HepG2 (cell line): ENCODE measurements around the gene LEMD2. TPM values are rescaled to one million over a fixed set of nuclear protein-coding genes. Genes with fewer than 3 reads are reported as not detected.

Source experiments
- BORCS8-MEF2B ChIP-seq: sonication (generic); formaldehyde crosslinking; IDR thresholded peaks from 2 replicates; pipeline ENCODE4 v1.8.0; 2022; ENCODE audit warnings: mild to moderate bottlenecking, missing genetic modification reagents
- CCDC6 ChIP-seq: sonication (generic); formaldehyde crosslinking; IDR thresholded peaks from 2 replicates; pipeline ENCODE4 v1.8.1; 2022; ENCODE audit warnings: mild to moderate bottlenecking, missing genetic modification reagents, moderate library complexity
- LCORL ChIP-seq, 2 experiments: fragments of 450-650 bp in 1 of 2; sonication (generic) in 1 of 2; formaldehyde crosslinking in 1 of 2; IDR thresholded peaks; 2 replicates each; pipeline versions ENCODE4 v1.5.0 to v1.6.1; 2017 to 2020; ENCODE audit warnings: antibody characterized with exemption in 1 of 2, missing genetic modification reagents in 1 of 2
- MXI1 ChIP-seq: IDR thresholded peaks from 3 replicates; pipeline ENCODE4 v1.6.1; 2012; ENCODE audit warnings: low read depth, low read length, inconsistent platforms, borderline replicate concordance
- NFYC ChIP-seq: IDR thresholded peaks from 2 replicates; pipeline ENCODE4 v1.6.1; 2016; ENCODE audit warnings: missing genetic modification reagents, missing compliant biosample characterization
- PHB2 ChIP-seq: fragments of 450-650 bp; IDR thresholded peaks from 2 replicates; pipeline ENCODE4 v1.6.1; 2018; ENCODE audit not compliant: partially characterized antibody
- POGZ ChIP-seq: sonication (generic); formaldehyde crosslinking; IDR thresholded peaks from 2 replicates; pipeline ENCODE4 v1.4.0; 2020; ENCODE audit warnings: mild to moderate bottlenecking, missing genetic modification reagents
- PRMT3 ChIP-seq: sonication (generic); formaldehyde crosslinking; IDR thresholded peaks from 2 replicates; pipeline ENCODE4 v1.8.1; 2022; ENCODE audit warnings: low read depth, mild to moderate bottlenecking, moderate library complexity, missing genetic modification reagents, borderline replicate concordance
- RARG ChIP-seq: sonication (generic); formaldehyde crosslinking; IDR thresholded peaks from 2 replicates; pipeline ENCODE4 v1.4.0; 2020; ENCODE audit warnings: low read depth, mild to moderate bottlenecking, missing genetic modification reagents
- RXRB ChIP-seq: IDR thresholded peaks from 2 replicates; pipeline ENCODE4 v1.6.1; 2016; ENCODE audit warnings: borderline replicate concordance, missing genetic modification reagents, missing compliant biosample characterization
- ZBTB20 ChIP-seq: sonication (generic); formaldehyde crosslinking; IDR thresholded peaks from 2 replicates; pipeline ENCODE4 v1.8.1; 2023; ENCODE audit warnings: missing genetic modification reagents, low read depth, mild to moderate bottlenecking, borderline replicate concordance
- ZBTB40 ChIP-seq, 2 experiments: fragments of 450-650 bp in 1 of 2; sonication (generic) in 1 of 2; formaldehyde crosslinking in 1 of 2; IDR thresholded peaks; 2 replicates each; pipeline versions ENCODE4 v1.6.1 to v1.8.0; 2016 to 2022; ENCODE audit warnings: antibody characterized with exemption in 1 of 2, mild to moderate bottlenecking in 1 of 2, missing genetic modification reagents in 1 of 2
- ZNF337 ChIP-seq: sonication (generic); formaldehyde crosslinking; IDR thresholded peaks from 2 replicates; pipeline ENCODE4 v1.5.1; 2020; ENCODE audit warnings: missing genetic modification reagents, low read depth, mild to moderate bottlenecking, borderline replicate concordance
- ZNF556 ChIP-seq: sonication (generic); formaldehyde crosslinking; IDR thresholded peaks from 2 replicates; pipeline ENCODE4 v1.4.0; 2020; ENCODE audit warnings: mild to moderate bottlenecking, missing genetic modification reagents, borderline replicate concordance
- ZNF580 ChIP-seq: IDR thresholded peaks from 2 replicates; pipeline ENCODE4 v1.6.1; 2016; ENCODE audit warnings: low read depth, borderline replicate concordance
- ZNF691 ChIP-seq: sonication (generic); formaldehyde crosslinking; IDR thresholded peaks from 2 replicates; pipeline ENCODE4 v1.4.0; 2020; ENCODE audit warnings: missing genetic modification reagents, low read depth, mild to moderate bottlenecking, borderline replicate concordance
- polyA plus RNA-seq, 8 experiments: library from polyadenylated mRNA; depleted of rRNA in 3 of 8; stranded (reverse) in 7 of 8; unstranded in 1 of 8; fragments of >200 nt; fragmentation: Illumina TruSeq in 4 of 8; extraction: Trizol in 4 of 8; gene quantifications; 2 replicates each; pipeline versions ENCODE4 v1.2.1 to v1.2.3, GENCODE V29; 2011 to 2016; ENCODE audit warnings: low read depth in 4 of 8, missing spikeins in 1 of 8, mixed read lengths in 1 of 8; ENCODE audit not compliant: insufficient read depth in 1 of 8
- total RNA-seq, 5 experiments: library from RNA; depleted of rRNA; stranded (reverse); fragments of >200 nt; fragmentation: Illumina TruSeq; extraction: Trizol; gene quantifications; 2 replicates each; pipeline ENCODE4 v1.2.3, GENCODE V29; 2016; ENCODE audit warnings: low read depth in 1 of 5

LEMD2 gene
- total and polyA plus RNA-seq, 2 of the 13 experiments (the other 11 are each of a cell fraction or from before 2014, with no cell fraction given) = 45.2 to 62.9 TPM

- no peak for TF ChIP-seq ZBTB40 (IDR thresholded peaks at IDR 0.05)
- peak; percentile 90 for TF ChIP-seq ZBTB40 (CRISPR knock-in tag; IDR thresholded peaks at IDR 0.05)
- peak; percentile 89; the same call in 1 of the 2 replicates for TF ChIP-seq CCDC6 (CRISPR knock-in tag)
- TF ChIP-seq NFYC (CRISPR knock-in tag) = peak; percentile 43
- peak; percentile 64 for TF ChIP-seq RXRB (CRISPR knock-in tag)
- peak; percentile 95 for TF ChIP-seq POGZ
- TF ChIP-seq PHB2 = no peak
- TF ChIP-seq ZBTB20 = no peak
- TF ChIP-seq ZNF691 (CRISPR knock-in tag) = peak; percentile 84; the same call in 1 of the 2 replicates
- TF ChIP-seq BORCS8-MEF2B = peak; percentile 92
- TF ChIP-seq RARG = peak; percentile 91; the same call in 1 of the 2 replicates
- peak; percentile 78; the same call in 1 of the 3 replicates for TF ChIP-seq MXI1
- TF ChIP-seq ZNF580 (CRISPR knock-in tag) = peak; percentile 88; the same call in 1 of the 2 replicates
- peak; percentile 96; the same call in 1 of the 2 replicates for TF ChIP-seq ZNF556 (CRISPR knock-in tag)
- TF ChIP-seq LCORL (IDR thresholded peaks at IDR 0.05) = 0 out of 2 replicates have a peak, but pooled peaks have one; percentile 45
- peak; percentile 54; the same call in 1 of the 2 replicates for TF ChIP-seq LCORL (CRISPR knock-in tag; IDR thresholded peaks at IDR 0.05)
- TF ChIP-seq PRMT3 (CRISPR knock-in tag) = peak; percentile 88
- TF ChIP-seq ZNF337 = peak; percentile 37; the same call in 1 of the 2 replicates
Observed at GRCh38 chr6:33788694-33789549, at the start of gene LEMD2 (continued).
